Loucy (cell line): Measurements from ENCODE around the gene RIOK3.

Experiments
- EZH2phosphoT487 ChIP-seq: fragments of 200-600 bp; IDR thresholded peaks from 2 replicates; pipeline ENCODE4 v1.6.1; 2018; ENCODE audit warnings: antibody characterized with exemption, mild to moderate bottlenecking, moderate library complexity, borderline replicate concordance
- TF ChIP-seq, protein P1 (sequence below): fragments of 200-600 bp; sonication (generic); conservative IDR thresholded peaks from 2 replicates; pipeline ENCODE4 v1.5.1; 2014; ENCODE audit warnings: mild to moderate bottlenecking, antibody characterized with exemption, low read length

- TF ChIP-seq, protein P1, sequence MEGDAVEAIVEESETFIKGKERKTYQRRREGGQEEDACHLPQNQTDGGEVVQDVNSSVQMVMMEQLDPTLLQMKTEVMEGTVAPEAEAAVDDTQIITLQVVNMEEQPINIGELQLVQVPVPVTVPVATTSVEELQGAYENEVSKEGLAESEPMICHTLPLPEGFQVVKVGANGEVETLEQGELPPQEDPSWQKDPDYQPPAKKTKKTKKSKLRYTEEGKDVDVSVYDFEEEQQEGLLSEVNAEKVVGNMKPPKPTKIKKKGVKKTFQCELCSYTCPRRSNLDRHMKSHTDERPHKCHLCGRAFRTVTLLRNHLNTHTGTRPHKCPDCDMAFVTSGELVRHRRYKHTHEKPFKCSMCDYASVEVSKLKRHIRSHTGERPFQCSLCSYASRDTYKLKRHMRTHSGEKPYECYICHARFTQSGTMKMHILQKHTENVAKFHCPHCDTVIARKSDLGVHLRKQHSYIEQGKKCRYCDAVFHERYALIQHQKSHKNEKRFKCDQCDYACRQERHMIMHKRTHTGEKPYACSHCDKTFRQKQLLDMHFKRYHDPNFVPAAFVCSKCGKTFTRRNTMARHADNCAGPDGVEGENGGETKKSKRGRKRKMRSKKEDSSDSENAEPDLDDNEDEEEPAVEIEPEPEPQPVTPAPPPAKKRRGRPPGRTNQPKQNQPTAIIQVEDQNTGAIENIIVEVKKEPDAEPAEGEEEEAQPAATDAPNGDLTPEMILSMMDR: no peak
- no peak for TF ChIP-seq EZH2phosphoT487
These were observed 1.6 kb upstream of the RIOK3 start for GRCh38 chr18:23451491-23451890.
